Activated CD4-positive, alpha-beta T cell treated with anti-CD3 and anti-CD28 coated beads, Interleukin-2, amount 50 U/mL, for 24 hours (primary cell): ENCODE measurements around the gene ERMARD.
A peak's percentile ranks its signal among the peaks of the same experiment; 100 is the strongest.

Experiments used
- DNase-seq, 2 donors: peaks; one replicate each; pipeline ENCODE4 v3.0.0-alpha.2; 2020; ENCODE audit warnings: low read depth in 1 of 2, low spot score in 1 of 2

Gene ERMARD

DNA sequence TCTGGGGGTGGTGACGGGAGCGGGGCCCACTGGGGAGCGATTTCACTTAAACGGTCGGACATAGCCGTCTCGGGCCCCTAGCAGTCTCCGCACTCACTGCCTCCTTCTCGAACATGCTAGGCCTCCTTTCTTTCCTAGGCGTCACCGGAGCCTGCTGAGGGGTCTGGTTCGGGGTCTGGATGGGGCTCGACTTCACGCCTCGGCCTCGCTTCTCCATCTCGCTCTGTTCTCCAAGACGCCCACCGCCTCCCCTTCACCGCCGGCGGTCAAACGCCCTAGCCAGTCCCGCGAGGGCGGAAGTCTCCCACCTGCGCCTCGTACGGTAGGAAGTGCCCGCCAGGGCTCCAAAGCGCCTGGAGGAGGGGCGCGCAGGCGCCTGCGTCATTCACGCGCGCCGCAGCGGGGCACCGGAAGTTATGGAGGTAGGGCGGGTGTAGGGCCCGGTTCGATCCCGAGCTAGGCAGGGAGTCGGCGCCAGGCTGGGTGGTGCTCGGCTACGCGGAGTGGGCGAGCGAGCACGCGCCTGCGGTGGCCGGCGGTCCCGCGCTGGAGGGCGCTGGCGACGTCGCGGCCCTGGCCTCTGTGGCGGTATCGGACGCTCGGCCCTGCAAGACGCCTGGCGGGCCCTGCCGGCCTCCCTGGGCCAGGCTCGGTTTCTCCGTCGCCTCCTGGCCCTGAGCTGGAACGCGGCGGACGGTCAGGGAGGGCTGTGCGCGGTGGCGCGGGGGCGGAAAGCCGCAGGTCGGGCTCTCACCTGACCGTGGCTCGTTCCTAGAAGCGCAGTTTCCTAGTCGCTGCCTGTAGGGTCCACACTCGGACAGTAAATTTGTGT lies at the start of gene ERMARD, which contains the start of gene DYNLT2:
ERMARD (plus strand) TSS at position 381 of the 832 bp plus-strand sequence; CDS start at position 417, 36 bp downstream.
DYNLT2 (minus strand) TSS at position 331 of the 832 bp plus-strand sequence; CDS start at position 217, 114 bp downstream.
- DNase-seq: peak; percentile 88 to 91

DNA sequence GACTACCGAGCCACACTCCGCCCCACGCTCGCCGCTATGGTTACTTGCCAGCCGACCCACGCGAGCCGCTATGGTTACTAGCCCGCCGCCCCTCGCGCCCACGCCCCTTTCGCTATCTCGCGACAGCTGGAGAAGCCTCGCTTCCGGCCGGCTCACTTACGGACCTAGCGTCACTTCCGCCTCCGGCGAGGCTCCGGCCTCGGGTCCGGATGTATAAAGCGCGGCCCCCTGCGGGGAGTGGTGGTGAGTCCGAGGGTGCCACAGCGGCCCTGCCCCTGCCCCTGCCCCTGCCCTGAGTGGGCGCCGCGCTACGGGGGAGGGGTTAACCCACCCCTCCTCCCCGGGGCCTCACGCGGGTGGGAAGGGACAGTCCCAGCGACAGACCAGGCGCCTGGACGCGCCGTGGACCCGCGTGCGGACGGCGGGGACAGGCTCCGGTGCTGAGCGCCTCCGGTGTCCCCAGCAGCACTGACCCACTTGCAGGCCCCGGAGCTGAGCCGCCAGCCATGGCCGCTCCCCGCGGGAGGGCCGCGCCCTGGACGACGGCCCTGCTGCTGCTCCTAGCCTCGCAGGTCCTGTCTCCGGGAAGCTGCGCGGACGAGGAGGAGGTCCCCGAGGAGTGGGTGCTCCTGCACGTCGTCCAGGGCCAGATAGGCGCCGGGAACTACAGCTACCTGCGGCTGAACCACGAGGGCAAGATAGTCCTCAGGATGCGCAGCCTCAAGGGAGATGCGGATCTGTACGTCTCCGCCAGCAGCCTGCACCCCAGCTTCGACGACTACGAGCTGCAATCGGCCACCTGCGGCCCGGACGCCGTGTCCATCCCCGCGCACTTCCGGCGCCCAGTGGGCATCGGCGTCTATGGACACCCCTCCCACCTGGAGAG lies 49.2 kb upstream of the ERMARD start, which contains the start of the genes C6orf120 and WDR27:
C6orf120 (plus strand) TSS at position 173 of the 886 bp plus-strand sequence; CDS start at position 507, 334 bp downstream.
WDR27 (minus strand) TSS at position 76 of the 886 bp plus-strand sequence. CDS start 13,024 bp downstream, outside the sequence.
- peak; percentile 96 to 97 for DNase-seq

DNA sequence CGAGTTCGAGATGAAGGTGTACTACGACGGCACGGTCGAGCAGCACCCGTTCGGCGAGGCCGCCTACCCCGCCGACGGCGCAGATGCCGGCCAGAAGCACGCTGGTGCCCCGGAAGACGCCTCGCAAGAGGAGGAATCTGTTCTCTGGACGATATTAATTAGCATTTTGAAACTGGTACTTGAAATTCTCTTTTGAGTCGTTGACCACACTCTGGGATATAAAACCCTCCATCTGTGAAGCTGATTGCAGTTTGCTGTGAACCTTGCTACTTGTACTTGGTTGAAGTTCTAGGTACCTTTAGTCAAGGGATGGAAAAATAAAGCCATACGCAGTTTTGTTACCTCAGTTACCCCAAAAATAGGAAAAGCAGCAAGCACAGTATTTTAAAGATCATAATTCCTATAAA lies 48.6 kb upstream of the ERMARD start:
- DNase-seq: no peak

DNA sequence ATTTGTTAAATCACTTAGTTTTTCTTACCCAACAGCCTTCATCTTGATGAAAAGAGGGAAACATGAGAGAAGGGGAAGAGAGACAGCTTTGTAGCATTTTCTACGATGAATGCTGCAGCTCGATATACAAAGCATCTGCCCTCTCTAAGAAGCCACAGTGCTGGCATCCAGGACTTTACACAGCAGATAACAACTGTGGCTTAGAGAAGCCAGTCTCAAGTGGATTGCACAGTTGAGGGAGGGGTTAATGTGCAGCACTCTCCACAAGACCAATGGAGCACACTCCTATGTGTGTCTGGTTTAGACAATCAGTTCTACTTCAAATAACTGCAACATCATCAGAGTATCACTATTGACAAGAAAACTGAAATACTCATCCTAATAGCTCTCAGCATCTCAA lies 43.6 kb upstream of the ERMARD start:
- DNase-seq: no peak

DNA sequence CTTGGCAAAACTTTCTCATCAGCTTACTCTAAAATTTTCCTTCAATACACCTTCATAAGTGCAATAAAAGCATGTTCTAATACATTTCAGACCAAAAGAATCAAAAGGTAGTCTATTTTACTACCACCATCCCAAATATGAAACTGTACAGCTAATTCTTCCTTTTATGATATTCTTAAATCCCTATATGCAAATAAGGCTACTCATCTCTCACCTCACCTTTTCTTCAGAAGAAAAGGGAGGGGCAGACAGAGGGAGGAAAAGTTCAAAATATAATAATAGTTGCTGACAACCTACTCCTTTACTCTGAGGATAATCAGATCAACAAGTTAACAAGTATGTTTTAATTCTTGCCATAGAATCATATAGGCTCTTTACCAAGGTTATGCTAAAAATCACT lies 42.1 kb upstream of the ERMARD start:
- DNase-seq: no peak

DNA sequence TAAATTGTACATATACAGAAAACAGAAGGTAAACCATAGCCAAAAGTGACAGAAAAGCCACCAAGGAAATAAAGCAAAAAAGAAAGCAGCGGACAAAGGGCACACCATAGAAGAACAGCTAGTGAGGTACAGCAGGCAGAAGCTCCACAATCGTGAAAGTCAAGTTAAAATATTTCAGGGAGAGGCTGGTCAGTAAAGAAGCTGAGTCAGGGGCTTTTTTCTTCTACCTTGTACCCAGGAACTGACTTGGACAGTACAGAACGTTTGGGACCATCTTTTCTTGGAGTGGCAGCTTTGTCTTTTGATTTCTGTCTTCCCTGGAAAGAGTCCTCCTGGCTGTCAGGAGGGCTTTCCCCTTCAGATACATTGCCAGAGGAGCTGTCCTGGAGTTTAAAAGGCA lies 41.4 kb upstream of the ERMARD start:
- no peak for DNase-seq

DNA sequence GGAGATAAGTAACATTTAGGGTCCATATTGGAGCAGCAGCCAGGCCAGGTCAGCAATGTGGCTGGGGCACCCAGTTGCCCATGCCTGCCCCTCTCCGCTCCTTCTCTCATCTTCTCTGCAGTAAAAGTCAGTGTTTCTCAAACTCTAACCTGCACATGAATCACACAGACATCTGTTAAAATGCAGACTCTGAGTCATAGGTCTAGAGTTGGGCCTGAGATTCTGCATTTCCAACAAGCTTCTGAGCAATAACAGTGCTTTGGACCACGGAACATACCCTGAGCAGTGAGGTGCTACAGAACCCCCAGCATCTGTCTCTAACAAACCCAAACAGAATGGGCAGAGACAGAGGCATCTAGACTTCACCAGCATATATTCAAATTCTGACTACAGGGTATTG lies 37.2 kb upstream of the ERMARD start:
- DNase-seq: no peak

DNA sequence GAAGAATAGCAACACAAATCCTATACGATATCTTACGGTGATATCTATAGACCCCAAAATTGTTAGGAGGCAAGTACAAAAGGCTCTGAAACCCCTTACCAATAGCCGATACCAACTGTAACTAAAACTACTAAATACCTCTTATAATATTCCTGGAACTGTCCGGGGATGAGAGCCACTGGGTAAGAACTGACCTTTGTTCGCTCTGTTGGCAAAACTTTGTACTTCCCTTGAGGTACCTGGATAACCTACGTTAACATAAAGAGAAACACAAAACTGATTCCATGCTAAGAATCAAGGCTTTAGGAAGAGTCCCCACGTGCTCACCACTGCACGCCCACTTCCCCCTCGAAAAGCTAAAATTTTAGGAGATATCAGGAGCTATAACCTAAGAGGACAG lies 36.8 kb upstream of the ERMARD start:
- DNase-seq: no peak

DNA sequence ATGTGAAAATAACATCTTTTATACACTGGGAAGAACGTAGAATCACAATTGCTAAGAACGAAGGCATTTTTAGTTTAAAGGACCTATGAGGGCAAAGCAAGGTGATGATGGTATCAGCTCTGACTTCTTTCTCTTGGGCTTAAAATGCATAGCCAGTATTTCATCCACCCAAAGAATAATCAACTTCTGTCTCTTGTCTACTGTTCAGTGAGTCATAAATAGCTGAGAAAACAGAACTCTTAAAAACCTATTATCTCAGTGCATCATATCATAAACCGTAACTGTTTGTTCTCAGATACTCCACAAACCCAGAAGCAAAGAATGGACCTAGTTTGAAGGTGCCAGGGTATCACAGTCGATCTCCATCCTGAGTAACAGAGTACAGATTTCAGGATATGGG lies 32.3 kb upstream of the ERMARD start:
- no peak for DNase-seq

DNA sequence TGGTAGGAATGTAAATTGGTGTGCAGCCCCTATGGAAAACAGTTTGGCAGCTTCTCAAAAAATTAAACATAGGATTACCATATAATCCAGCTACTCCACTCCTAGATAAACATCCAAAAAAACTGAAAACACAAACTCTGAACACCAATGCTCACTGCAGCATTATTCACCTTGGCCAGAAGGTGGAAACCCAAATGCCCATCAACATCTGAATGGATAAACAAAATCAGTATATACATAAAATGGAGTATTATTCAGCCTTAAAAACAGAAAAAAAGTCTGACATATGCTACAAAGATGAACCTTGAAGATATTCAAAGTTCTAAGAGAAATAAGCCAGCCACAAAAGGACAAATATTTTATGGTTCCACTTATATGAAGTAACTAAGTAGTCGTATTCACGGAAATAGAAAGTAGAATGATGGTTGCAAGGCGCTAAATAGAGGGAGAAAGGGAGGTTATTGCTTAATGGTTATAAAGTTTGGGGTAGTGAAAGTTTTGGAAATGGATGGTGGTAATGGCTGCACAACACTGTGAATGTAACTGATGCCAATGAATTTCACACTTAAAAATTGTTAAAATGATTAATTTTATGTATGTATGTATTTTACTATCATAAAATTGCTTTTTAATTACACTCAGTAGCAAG lies 31.1 kb upstream of the ERMARD start:
- no peak for DNase-seq

DNA sequence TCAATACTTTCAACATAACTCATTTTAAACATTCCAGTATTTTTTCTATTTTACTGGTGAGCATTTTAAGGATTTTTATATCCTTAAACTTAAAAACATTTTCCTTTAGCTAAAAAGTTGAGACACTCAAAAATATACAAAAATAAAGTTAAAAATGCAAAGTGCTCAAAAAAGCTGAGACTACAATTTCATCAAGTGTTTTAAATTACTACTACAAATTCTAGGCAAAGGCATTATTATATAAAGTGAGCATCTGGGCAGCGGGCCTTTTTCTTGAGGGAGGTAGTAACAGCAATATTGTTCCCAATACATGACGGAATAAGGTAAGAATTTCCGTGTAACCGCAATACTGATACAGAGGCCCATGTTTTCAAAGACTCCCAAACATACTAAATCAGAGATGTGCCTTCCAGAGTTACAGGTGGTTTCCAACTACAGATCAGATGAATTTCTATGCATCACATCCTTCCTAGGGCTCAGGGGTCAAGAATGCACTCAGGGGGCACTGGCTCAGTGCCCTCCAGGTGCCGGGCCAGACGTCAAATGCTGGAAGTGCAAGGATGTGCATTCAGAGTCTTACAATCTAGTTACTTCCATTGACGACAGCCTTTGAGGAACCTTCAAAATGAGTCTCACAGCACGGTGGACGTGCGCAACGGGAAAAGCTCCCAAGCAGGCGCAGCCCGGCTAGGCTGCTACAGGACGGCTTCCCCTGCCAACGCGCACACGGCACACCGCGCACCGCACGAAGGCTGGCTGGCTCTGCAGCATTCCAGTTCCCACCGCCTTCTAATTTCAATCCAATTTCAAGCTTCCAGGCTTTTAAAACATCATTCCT lies 28.8 kb upstream of the ERMARD start:
- DNase-seq: no peak

DNA sequence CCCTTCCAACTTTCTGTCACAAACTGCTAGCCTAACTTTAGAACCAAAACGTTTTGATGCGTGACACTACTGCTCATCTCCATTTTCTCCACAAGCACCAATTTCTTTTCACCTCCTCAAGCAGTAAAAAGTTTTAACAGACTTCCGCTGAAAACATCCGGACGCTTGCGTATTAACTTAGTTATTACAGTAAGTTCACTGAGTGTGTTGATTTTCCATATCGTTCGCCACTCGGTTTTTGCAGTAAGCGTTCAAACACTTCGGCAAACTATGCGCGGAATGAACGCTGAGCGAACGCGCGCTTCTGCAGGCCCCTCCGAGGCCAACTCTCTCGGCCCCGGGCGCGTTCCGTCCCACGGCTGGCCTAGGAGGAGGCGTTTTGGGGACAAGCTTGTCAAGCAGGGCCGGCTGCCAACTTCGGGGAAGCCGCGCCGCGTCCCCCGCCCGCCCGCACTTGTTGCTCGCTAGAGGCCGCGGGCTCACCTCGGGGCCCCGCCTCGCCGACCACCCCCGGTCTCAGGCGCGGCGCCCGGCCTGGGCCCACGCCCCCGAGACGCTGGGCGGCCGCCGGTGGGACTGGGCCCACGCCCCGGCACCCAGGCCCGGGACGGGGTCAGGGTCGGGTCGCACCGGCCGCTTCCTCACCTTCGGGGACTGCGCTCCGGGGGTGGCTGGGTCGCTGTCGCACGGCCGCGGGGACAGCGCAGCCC lies 28.1 kb upstream of the ERMARD start:
- peak; percentile 39 to 47 for DNase-seq

DNA sequence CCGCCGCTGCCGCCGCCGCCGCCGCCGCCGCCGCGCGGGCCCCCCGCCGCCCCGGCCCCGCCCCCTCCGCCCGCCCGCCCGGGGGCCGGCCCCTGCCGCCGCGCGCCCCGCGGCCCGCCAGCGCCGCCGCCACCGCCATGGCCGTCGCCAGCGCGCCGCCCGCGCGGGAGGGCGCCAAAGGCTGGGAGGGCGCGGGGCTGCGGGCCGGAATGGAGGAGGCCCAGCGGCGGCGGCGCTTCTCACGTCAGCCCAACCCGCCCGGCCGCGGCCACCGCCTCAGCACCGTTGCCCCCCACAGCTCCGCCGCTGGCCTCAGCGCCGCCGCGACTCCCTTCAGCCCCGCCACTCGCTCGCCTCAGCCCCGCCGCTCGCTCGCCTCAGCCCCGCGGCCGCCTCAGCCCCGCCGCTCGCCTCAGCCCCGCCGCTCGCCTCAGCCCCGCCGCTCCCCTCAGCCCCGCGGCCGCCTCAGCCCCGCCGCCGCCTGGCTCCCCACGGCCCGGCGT lies 27.4 kb upstream of the ERMARD start:
- DNase-seq: no peak

DNA sequence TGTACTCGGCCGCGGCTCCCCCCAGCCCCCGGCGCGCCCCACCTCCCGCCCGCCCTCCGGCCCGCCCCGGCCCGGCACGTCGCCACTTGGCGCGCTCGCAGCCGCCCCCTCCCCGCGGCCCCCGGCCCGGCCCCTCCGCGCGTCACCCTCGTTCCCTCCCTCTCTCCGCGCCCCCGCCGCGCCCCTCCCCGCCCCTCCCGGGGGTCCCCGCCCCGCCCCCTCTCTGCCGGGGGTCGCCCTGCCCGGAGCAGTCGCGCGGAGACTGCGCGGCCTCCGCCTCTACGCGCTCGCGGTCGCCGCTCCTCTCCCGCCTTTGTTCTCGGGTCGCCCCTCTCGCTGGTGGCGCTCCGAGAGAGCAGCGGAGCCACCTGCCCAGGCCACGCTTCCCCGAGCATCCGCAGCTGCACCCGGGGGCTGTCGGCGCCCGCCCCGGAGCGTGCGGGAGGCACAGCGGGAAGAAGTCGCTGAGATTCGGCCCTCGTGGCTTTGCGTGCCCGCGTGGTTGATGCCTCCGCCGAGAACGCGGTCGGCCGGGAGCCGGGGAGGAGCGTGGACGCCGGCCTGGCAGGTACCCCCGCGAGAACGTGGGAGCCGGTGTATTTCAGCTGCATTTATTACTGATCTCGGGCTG lies 26.8 kb upstream of the ERMARD start, which contains the start of gene PHF10:
PHF10 (minus strand) TSS at position 7 of the 631 bp plus-strand sequence. CDS start 569 bp downstream, outside the sequence.
- peak; percentile 51 to 60 for DNase-seq

DNA sequence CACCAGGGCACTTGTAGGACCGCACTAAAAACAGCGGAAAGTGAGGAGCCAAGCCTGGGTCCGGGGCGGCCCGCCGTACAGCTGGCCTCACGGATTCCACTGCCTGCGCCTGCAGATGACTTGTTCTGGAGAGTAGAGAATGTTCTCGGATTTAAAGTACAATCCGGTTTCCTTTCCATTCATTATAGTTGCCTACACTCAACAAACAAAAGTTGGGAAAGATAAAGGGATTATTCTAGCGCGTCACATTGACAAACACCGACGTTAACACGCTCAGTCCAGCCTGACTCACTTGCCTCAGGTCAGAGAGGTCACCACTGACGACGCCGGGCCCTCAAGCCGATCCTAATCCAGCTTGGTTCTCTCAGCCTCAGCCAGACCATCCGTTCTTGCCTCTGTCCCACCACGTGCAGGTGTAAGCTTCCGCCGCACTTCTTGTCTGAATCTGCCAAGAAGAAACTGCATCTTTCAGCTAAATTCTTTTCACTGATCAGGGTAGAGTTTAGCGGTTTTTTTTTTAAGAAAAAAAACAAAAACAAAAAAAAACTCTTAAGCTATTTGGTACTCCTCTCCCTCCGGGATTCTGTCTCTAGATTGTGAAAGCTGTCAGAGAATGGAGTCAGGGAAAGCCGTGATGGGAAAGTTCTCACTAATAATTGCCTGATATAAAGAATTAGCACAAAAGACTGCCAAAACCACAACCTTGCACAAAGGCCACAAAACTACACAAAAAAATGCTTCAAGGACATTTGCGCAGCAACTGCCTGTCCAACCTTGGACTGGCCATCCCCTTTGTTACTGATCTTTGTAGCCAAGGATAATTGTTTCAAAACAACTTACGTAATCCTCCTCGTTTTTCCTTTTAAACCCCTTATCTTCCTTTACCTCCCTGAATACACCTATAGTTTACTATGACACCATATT lies 26.0 kb upstream of the ERMARD start:
- no peak for DNase-seq

DNA sequence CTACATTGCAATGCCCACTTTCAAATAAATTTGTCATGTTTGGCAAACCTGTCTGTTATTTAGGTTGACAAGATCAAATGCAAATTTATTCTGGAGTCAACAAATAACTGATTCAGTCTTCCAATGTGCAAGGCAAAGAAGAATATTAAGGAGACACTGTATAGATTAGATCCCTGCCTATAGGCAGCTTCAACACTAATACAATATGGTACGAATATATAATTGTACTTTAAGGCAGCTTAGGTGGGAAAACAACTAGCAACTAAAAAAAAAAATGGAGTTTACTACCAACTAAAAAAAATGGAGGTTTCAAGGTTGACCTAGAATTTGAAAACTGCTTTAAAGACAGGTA lies 25.4 kb upstream of the ERMARD start:
- DNase-seq: no peak

DNA sequence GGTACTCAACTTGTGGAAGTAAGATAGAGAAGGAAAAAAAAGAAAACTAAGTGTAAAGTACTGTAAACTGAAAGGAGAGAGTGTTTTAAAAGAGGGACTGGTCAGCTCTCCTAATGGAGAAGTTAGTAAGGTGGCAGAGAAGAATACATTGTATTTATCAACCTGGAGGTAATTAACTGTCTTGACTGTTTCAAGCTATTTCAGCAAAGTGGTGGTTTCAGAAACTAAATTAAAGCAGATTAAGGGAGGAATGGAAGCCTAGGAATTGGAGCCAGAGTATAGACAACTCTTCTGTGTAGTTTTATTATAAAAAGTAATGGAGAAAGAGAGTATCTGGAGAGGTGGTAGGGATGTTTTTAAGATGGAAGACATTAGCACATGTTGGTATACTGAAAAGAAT lies 24.5 kb upstream of the ERMARD start:
- DNase-seq: no peak

DNA sequence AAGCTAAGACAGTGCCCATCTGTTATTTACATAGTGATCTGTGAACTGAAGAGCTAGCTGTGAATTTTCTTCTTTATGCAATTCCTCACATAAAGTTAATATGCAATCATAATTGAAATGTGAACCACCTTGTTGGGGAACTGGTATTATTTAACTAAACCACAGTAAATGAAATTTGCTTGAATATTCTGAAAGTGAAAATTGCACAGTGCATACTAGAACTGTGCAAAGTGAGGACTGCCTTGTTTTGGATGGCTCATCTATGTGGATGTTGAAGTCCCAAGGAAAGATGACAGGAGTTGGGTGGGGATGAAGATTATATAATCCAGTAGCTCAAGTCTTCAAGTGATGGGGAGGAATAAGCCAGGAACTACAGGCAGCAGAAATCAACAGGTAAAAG lies 21.5 kb upstream of the ERMARD start:
- no peak for DNase-seq
